HG03175 (cell line): ENCODE measurements around the gene AKAP8L.
A peak's percentile ranks its signal among the peaks of the same experiment; 100 is the strongest.

Experiments
- ATAC-seq: cut with Tn5 transposase; IDR thresholded peaks from one replicate; pipeline ENCODE4 v1.9.1; 2021; ENCODE audit warnings: mild to moderate bottlenecking, moderate library complexity; ENCODE audit not compliant: unreplicated experiment

The AKAP8L gene

GRCh38 chr19:15394426-15394825 lies 24.4 kb downstream of the AKAP8L start:
- ATAC-seq, result no peak

- ATAC-seq, result no peak
Observed at GRCh38 chr19:15393963-15394362, 24.8 kb downstream of the AKAP8L start.

GRCh38 chr19:15390814-15391213 lies 28.0 kb downstream of the AKAP8L start:
- no peak for ATAC-seq

GRCh38 chr19:15381864-15382263 lies 36.9 kb downstream of the AKAP8L start:
- ATAC-seq, result no peak

GRCh38 chr19:15381429-15381828 lies 37.4 kb downstream of the AKAP8L start:
- no peak for ATAC-seq

GRCh38 chr19:15379999-15380647 lies 38.7 kb downstream of the AKAP8L start:
- ATAC-seq, result peak; percentile 20

GRCh38 chr19:15379083-15379998 lies 39.4 kb downstream of the AKAP8L start, which contains the start of gene AKAP8:
TSS of gene AKAP8 (minus strand) at chr19:15379787. CDS start at chr19:15379731, 56 bp downstream.
- peak; percentile 91 for ATAC-seq

GRCh38 chr19:15378534-15379082 lies 40.2 kb downstream of the AKAP8L start:
- no peak for ATAC-seq

GRCh38 chr19:15374796-15375440 lies 43.9 kb downstream of the AKAP8L start:
- ATAC-seq, result no peak

GRCh38 chr19:15374105-15374651 lies 44.6 kb downstream of the AKAP8L start:
- no peak for ATAC-seq

- ATAC-seq, result no peak
Observed at GRCh38 chr19:15373644-15374043, 45.1 kb downstream of the AKAP8L start.

- ATAC-seq, result no peak
Observed at GRCh38 chr19:15372891-15373301, 45.9 kb downstream of the AKAP8L start.

GRCh38 chr19:15372470-15372869 lies 46.3 kb downstream of the AKAP8L start:
- no peak for ATAC-seq

- no peak for ATAC-seq
Observed at GRCh38 chr19:15371786-15372380, 46.9 kb downstream of the AKAP8L start.

- ATAC-seq, result no peak
Observed at GRCh38 chr19:15371119-15371518, 47.7 kb downstream of the AKAP8L start.

- no peak for ATAC-seq
Observed at GRCh38 chr19:15369594-15369891, 49.2 kb downstream of the AKAP8L start.

- no peak for ATAC-seq
Observed at GRCh38 chr19:15368798-15369593, 49.8 kb downstream of the AKAP8L start.

GRCh38 chr19:15368051-15368632 lies 50.6 kb downstream of the AKAP8L start:
- ATAC-seq, result no peak

- ATAC-seq, result no peak
Observed at GRCh38 chr19:15367439-15367838, 51.3 kb downstream of the AKAP8L start.

- no peak for ATAC-seq
Observed at GRCh38 chr19:15365264-15365663, 53.5 kb downstream of the AKAP8L start.
